Colon (tissue), 2 donors: ENCODE results near the gene C1QTNF5.

Experiments used
- FAIRE-seq: peaks from 2 replicates; lab custom pipeline; 2012; peaks lifted over from hg19 to GRCh38; lab: Jason Lieb, UNC
- donor health status: control.
- donor health status: control.

The C1QTNF5 gene

DNA sequence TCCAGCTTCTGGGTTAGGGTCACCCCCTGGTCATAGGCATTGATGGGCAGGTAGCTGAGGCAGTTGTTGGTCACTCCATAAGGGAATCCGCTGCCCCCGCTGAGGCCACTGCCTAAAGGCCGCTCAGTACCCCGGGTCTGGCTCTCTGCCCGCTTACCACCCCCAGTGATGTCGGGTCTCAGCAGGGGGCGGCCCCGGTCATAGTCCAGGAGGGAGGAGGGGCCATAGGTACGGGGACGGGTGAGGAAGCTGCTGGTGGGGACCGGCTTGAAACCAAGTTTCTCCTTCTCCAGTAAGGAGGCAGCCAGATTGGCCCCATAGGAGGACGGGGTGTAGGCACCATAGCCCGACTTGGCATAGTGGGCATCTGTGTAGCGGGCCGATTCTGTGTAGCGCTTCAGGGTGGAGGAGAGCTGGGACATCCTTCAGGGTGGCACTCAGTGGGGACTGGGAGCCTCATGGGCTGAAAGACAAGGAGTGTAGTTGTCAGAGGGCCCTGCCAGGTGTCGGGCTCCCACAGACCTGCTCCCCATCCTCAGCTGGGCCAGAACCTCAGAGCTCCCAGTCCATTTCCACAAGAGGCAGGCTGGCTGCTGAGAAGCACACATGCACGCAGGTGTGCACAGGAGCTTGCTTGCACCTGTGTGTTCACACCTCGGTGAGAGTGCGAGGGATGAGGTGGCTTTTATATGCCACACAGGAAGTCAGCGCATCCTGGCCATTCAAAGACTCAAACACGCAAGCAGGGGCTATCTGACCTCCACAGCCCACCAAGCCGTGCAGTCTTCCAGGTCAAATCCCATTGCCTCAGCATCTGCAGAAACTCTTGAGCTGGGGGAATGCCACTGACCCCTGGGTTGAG lies 32.6 kb upstream of the C1QTNF5 start:
- FAIRE-seq: no peak

DNA sequence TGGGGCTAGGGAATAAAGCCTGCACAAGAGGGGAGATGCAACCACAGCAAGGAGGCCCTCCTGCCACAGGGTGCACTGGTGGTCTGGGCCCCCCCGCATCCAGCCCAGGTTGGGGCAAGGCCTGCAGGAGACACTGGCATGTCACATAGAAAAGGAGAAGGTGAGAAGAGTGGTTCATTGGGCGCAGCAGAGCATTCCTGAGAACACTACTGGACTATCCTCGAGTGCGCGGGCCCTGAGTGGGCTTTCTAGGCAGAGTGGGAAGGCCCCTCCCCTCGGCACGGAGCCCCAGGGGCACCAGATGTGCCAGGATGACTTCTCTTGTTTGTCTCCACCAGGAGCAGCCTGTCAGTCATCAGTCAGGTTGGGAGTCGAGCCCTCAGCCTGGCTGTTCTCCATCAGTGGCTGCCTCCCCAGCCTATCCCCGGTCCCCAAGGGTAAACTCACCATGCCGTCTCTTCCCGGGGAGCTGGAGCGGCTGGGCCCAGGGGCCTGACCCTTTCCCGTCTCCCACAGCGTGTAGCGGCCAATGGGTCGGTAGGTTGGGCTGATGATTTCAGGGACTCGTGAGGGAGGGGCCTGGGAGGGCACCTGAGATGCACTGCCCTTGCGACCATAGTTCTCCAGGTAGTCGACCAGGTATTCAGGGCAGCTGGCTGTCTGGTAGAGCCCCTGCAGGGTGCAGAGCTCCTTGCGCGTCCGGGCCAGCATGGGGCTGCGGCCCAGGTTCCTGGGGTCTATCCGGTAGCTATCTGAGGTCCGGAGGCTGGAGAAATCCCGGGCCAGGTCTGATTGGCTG lies 31.8 kb upstream of the C1QTNF5 start:
- no peak for FAIRE-seq

DNA sequence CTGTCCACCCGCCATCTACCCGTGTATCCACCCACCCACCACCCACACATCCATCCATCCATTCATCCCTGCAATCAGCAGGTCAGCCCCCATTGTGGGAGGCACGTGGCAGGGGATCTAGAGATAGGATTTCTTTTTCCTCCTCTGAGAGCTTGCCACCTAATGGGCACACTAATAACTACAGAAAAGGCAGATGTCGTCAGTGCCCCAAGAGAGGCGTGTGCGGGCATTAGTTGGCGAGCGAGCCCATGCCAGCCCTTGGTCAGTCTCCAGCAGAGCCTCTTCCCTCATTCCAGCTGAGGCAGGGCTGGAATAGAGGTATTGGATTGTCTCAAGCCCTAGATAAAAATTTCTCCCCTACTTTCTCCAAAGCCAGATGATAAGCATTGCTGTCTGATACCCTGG lies 31.1 kb upstream of the C1QTNF5 start:
- FAIRE-seq: no peak

DNA sequence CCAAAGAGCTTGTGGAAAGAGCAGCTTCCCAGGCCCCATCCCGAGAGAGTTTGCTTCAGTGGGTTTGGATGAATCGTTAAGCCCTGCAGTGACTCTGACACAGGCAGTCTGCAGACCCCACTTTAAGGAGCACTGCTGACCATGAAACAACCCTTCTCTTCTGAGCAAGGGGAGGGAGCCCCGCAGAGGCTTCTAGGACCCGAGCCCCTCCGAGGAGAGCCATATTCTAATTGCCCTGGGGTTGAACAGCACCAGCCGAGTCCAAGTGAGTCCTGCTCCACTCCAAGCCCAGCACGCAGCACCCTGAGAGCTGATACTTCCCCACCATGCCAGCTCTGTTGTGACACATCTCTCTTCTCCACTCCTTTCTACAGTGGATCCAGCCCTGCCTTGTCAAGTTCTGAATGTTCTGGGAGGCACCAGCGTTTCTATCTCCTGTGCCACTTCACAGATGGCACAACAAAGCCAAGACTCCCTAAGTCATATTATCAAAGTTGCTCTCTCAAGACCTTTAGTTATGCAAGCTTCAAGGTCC lies 30.5 kb upstream of the C1QTNF5 start:
- FAIRE-seq: no peak

DNA sequence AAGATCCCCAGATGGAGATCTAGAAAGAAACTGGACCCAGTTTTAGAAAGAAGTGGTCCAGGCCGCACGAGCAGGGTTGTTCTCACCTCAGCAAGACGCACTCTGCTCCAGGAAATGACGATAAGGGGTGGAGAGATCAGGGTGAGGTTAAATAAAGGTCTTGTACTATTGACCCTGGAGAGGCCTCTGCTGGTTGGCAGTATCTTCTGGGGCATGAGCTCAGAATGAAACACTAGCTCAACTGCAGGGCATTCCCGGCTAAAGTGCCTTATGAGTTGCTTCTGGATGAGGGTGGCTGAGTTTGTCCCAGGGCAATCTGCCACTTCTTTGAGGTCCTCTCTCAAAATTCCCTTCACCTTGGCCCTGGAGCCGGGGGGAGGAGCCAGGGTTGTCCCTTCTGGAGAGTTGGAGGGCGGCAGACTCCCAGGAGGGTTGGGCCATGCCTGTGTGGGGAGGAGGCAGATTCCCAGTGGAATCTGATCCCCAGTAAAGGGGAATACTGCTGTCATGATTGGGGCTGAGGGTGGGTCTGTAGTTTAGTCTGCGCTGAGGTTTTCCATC lies 29.9 kb upstream of the C1QTNF5 start:
- FAIRE-seq: no peak

DNA sequence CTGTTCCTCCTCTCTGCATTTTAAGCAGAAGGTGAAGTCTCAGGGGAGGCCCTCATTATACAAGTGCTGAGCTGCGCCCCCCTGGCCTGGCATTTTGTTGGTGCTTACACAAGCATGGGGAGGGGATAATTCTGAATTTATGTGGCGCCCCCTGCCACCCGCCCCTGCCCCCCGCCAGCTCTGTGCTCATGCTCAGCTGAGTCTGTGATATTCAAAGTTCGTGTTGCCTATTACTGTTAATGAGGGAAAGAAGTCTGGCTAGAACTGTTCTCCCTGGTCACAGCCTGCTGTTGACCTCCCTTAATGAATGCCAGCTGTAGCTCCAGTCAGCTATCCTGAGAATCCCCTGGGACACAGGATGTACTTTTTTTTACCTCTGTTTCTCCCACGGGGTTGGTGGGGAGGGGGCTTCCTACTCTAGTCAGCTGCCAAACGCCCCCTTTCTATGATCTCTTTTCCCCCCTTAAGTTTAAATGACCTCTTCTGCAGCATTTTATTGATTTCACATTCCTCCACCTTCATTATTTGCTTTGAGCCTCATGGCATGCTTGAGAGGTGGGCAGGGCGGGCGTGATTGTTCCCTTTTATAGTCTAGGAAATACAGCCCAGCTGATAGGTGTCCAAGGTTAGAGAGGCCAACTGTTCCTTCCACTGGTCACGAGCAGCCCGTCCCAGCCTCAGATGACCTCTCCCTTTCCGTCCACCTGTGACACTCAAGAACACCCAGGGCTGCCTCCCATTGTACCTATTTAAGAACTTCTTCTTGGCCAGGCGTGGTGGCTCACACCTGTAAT lies 28.6 kb upstream of the C1QTNF5 start:
- FAIRE-seq: no peak

DNA sequence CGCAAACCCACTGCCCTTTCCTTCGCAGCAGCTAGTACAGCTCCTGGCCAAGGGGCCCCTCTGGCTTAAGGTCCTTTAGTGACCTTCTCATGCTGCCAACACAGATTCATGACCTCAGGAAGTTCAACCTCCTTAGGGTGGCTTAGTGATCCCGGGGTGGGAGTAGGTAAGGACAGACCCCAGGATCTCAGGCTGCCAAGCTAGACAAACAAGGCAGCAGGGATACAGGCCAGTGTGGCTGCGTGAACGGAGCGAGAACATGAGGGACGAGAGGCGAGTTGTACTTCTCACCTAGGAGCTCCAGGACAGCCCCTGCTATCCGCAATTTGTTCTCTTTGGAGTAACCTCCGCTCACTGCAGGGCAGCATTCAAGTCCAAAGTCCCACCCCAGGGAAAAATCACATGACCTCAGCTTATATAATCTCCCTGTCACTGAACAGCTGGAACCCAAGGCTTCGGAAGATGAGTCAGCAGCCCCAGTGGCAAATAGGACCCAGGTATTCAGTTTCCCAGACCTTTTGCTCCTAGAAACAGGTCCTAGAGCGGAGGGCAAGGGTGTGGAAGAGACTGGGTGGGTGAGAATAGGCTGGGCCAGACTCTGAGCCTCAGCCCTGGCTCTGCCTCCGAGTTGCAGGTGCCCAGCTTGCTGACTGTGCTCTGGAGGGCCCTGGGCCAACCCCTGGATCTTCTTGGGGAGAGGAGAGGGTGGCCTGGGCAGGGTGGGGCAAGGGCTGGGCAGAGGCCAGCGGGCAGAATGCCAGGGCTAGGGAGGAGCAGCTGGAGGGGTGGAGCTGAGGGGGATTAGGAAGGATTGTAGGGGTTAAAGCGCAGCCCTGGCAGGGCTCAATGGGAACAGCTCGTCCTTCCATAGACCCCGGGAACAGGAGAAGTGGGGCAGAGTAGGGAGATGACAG lies 27.7 kb upstream of the C1QTNF5 start:
- FAIRE-seq: no peak

DNA sequence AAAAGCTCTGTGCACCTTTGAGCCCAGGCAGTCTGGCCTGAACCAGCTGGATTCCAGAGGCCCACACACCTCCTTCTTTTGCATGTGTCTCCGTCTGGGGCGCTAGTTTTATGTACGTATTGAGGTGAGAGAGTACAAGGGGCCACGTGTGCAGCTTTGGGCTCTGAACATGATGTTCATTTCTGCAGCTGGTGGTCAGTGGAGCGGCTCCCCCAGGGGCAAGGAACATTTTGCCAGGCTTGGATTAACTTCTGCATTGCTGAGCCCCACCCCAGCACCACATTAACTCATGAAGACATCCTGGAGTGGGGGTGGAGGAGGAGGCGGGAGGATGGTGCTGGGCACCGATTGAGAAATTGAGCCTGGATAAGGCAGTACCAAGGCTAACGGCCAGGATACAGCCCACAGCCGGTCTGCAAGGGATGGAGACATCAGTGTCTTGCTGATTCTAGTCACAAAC lies 27.0 kb upstream of the C1QTNF5 start:
- FAIRE-seq: no peak

DNA sequence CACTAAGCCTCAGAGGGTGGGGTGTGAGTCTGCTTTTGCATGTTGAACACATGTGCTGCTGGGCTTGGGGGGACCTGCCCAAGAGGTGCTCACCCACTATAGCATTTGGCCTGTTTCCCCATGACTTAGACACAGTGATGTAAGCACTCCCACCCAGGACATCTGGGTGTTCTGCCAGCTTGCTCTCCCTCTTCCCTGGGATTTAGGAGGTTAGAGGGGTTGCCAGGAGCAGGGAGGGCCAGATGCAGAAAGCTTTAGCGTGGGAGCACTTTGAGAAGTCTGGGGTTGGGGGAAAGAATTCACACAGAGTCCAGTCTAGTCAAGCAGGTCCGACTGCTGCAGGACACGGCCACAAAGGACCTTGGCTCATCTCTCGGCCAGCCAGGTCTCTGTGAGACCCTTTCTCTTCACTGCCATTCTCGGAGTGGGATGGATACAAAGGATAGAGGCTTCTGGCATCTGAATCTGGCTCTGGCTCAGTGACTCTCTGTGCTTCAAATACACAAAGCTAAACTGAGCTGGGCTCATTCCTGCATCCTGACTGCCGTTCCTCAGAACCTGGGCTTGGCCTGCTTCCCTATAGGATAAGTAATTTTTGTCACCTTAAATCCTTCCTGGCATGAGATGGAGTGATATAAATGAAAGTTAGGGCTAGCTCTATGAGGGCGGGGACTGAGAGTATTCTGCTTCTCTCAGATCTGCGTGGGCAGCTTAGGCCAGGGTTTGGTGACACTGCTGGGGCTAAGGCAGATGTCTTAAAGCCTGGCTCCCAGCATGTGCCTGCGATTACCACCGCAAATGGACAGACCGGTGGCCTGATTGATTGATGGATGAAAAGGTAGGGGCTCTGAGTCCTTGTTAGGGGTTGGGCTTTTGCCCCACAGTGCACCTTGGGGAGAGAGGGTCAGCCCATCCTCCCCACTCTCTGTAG lies 26.3 kb upstream of the C1QTNF5 start:
- FAIRE-seq: no peak

DNA sequence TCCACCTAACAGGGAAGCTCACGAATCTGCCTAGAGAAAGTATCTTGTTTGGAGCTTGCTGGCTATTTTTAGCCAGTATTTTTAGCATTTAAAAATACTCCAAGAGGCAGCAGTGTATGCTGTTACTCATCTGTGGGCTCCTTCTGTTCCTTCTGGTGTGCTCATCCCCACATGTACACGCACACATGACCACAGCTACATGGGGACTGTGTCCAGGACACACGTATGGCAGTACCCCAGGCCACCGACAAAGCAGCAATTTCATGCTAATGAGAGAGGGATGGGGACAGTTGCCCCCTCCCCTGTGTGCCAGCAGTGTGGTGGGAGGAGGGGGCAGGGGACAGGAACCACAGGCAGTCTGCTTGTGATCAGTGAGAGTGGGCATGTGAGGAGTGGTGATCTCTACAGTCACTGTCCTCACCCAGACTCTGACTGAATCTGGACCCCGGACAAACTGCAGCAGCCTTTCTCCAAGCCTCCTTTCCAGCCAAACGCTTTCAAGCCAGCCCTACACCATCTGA lies 24.4 kb upstream of the C1QTNF5 start:
- no peak for FAIRE-seq

DNA sequence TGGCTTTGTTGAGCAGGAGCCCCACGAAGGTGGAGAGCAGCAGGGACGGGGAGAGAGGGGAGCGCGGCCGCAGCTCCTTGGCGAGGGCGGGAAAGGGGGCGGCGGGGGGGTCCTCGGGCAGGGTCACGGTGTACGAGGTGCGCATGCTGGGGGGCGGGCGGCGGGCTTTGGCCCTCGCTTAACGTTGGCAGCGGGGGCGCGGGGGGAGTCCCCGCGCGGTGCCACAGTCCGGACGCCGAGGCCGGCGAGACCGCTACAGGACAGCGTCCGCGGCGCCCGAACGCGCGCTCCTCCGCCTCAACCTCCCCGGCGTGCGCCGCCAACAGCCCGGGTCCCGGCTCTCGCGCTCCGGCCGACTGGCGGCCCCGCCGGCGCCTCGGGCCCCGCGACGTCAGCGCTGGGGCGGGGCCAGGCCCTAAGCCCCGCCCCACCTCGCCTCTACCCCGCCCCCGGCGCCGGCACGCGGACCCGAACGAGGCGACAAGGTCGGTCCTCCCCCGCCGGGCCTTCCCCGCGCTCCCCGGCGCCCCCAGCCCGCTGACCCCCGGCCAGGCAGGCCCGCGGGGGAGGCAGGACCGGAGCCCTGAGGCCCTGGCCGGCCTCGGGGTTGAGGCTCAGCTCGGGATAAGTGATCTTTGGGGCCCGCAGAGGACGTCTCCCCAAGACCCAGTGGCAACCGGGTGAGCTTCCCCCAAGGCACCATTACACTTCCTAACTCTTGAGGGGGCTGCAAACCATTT lies 23.3 kb upstream of the C1QTNF5 start:
- FAIRE-seq: no peak

DNA sequence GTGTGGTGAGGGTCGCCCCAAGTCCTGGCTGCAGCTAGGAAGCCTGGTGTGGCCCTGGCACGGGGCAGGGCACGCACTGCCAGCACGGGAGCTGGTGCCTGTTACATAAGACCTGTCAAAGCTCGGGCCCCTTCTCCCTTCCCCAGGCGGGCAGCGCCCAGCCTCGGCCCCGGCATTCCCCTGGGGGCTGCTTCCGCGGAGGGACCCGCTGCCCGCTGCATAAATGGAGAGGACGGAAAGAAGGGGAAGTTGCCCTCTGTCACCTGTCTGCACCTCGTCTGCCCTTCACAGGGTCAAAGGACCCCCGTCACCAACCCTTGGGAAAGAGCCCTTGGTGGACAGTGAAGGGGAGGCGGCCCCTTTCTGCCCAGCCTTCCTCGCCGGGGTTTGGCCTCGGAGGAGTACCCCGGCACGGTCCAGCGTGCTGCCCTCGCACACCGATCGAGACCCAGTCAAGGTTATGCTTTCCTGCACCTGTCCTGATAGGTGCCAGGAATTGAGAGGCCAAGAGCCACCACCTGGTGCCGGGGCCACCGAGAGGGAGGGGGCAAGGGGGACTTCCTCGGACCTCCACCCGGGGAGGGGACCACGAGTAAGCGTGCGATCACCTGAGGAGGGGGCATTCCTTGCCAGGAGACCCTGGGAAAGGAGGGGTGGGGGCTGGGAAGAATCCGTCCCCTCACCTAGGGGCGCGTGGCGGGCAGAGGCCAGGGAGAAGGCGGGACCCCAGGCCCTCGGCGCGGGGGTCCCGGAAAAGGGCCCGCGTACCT lies 22.6 kb upstream of the C1QTNF5 start:
- FAIRE-seq: no peak

DNA sequence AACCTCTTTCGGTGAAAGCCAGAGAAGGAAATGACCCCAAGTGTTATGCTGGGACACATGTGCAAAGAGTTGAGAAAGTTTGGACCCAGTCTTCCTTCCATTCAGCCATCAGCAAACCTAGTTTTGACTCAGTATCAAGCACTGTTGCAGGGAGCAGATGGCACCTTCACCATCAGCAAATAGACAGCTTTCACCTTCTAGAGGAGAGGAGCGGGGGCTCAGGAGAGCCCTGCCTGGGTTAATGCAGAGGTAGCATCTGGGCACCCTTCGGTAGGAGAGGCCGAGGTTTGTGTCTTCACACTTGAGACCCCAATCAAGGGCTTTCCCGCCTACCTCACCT lies 22.0 kb upstream of the C1QTNF5 start:
- FAIRE-seq: no peak

DNA sequence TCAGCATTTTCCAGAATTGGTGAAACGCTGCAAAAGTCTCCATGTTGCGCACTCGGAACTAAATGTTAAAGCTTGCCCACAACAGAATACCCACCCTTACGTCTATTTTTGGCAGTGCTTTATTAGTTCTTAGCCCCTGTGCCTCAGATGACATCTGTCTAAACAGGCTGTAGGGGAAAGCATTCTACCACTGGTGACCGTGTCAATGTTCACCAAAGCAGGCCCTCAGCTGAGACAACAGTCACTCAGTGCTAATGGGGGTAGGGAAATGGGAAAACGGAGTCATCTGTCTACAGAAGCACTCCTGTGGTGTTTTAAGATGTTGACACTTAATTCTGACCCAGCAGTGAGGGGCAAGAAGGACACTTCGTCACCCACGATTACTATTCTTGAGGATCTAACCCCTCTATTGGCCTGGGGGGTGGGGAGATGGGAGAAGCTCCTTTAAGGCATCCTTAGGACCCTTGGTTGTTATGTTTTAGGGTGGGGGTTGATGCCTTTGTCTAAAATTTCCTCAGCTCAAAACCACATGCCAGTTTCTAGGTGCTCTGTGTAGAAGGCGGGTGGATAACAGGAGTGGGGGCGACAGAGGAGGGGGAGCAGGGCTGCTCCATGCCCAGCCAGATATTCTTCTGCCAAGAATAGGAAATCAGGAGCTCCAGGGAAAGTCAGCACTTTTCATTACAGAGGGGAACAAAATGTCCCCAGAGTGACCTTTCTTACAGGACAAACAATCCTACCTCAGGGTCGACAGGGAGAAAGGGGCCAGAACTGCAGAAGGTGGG lies 21.4 kb upstream of the C1QTNF5 start:
- FAIRE-seq: no peak

DNA sequence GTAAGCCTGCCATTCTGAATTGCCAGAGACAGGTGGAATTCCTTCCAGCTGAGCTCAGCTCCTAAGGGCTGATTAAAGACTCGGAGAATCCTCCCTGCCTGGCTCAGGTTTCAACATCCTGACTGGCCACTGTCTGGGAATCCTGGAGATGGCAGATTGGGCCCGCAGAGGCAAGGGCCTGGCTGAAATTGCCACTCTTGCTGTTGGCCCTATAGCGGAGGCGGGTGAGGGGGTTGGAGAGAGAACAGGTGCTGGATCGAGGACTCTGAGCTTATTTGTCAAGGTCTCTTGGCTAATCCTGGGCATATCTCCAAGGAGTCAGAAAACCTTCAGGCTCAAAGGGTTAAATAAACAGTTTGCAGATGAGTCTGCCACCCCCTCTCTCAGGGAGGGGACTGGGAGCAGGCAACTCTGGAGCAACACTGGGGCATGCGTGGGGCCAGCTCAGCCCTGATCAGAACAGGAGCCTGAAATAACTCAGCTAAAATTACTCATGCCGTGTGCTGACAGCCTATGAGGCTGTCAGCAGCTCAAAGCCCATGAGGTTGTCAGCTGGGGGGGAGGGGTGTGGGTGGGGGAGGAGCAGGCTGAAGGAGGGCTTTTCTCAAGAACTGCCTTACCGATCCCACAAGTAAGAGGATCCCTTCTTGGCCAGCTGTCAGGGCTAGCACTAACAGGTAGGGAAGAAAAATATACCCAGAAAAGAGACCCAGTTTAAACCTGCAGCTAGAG lies 20.5 kb upstream of the C1QTNF5 start:
- FAIRE-seq: no peak

DNA sequence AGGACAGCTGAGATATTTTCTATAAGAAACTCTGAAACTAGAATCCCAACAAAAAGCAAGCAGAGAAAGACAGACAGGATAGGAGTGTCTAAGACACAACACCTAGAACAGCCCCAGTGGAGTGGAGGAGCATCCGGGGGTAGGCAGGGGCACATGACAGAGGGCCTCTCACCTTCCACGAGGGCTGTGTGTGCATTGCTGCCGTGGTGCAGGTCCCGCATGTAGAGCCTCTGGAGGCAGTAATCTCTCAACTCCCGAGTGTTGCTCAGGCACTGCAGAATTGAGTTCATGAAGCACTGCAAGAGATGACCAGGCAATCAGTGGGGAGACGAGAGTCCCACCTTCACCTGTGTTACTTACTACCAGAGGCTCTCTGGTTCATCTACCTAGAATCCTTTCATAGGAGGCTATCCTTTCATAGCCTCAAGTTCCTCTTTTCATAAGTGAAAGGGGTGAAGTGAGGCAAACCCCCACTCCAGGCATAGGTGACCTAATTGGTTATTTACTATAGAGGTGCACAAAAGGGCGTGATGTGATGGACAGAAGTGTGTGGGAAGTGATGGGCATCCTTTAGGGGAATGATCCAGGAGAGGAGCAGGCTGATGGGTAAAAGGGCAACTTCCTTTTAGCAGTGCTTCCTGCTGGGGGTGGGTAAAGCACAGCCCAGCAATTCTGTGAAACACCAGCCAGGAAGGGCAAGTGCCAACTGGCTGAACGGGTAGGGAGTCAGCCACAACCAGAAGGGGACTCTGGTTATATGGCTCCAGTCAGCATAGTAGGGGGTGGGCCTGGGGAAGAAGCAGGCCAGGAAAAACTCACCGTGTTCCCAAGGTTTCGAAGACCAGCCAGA lies 18.9 kb upstream of the C1QTNF5 start:
- FAIRE-seq: no peak
